HS-5 (cell line): ENCODE data around the gene BOLA2B.
"Not testable (repeated sequence)": the region's sequence is repeated elsewhere in the genome, so short reads cannot be mapped to it uniquely, and the experiment has no call there.

ENCODE experiments used
- DNase-seq: peaks from one replicate; pipeline ENCODE4 v3.0.0-alpha.2; 2012; ENCODE audit warnings: low read depth

The BOLA2B gene

DNA sequence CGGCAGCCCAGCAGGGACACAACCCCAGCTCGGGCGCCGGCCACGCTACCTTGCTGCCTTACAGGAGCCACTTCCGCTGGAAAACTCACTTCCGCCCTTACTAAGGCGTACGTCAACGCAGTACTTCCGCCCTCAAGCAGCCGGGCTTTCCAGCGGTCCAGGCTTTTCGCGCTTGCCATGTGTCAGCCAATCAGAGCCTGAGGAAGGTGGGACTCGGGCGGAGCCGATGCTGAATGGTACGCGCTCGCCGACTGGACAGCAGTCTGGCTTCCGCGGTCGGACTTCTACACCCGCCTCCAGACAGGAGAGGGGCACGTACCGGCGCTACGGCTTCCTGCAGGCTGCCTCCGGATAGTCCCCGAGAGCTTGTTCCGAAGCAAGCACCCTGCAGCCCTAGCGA is at the start of gene BOLA2B, which contains the start of gene SLX1A:
BOLA2B (minus strand) TSS at position 52 of the 400 bp plus-strand sequence. CDS start 71 bp downstream, outside the sequence.
SLX1A (plus strand) TSS at position 261 of the 400 bp plus-strand sequence. CDS start 210 bp downstream, outside the sequence.
- DNase-seq = not testable (repeated sequence)

DNA sequence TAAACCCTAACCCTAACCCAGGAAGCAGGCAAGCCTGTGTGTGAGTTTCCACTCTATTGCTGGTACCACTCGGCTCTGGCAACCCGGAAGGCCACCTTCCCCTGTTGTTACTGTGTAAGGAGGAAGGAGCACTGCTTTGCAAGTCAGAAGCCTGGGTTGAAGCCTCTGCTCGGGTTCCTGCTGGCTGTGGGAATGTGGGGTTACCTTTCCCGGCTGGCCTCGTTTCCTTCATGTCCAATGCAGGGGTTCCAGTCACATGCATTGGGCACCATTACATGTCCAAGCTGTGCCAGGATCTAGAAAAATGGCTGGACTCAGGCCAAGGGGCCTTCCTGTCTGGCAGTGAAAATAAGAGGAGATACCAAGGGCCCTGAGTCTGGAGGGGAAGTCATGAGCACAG is 23.6 kb upstream of the BOLA2B start:
- DNase-seq = not testable (repeated sequence)

DNA sequence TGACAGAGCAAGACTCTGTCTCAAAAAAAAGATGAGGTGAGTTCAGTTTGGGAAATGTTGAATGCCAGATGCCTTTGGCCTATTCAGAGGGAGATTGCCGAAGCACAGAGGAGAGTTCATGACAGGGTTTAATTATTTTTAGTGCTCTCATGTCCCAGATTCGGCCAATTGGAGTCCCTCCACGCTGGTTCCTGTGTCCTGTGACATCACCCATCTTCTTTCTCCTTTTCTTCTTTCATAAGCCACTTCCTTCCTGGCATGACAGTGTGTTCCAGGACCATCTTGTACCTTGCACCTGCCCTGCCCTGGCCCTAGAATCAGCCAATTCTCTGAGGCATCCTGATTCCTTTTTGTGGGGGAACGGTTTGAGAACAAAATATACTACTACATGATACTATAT is 17.9 kb upstream of the BOLA2B start:
- DNase-seq = not testable (repeated sequence)

DNA sequence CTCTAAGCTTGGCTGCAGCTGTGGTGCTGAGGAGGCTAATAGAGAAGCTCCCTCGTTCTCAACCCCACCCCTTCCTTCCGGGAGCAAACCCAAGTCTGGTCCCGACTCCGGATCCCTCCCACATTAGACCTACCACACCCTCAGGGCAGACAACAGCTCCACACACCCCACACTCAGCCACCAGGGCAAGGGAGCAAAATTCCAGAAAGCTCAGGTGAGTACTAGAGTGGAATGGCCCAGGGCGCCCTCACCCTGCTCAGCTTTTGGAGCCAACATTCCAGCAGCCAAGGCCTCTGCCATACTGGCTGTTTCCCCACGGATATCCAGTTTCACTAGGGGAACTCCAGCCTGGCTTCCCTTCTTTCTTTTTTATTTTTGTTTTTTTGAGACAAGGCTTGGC is 15.6 kb upstream of the BOLA2B start:
- DNase-seq = not testable (repeated sequence)

DNA sequence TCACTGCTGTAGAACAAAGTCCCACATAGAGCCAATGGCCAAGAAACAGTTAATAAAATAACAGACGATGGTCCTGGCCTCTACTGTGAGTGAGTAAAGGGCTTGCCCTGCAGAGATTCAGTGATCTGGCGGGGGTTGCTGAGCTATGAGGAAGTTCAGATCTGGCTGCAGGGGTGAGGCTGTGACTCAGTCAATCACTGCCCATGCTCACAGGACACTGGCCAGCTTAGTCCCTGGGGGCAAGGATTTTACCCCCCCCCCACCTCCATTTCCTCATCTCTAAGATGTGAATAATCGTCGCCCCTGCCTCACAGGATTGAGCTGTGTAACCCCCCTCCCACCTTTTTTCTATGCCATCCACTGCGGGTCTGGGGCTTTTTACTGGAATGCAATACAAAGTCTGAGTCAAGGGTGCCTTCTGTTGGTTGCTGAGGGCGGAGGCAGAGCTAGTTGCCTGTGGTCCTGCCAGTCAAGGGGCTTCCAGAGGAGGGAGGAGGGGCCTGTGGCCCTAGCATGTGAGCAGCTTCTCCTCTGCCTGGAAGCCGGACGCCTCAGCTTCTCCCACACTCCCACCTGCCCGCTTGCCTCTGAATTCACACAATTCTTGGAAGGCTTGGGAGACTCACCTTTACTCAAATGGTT is 13.7 kb upstream of the BOLA2B start:
- not testable (repeated sequence) for DNase-seq

DNA sequence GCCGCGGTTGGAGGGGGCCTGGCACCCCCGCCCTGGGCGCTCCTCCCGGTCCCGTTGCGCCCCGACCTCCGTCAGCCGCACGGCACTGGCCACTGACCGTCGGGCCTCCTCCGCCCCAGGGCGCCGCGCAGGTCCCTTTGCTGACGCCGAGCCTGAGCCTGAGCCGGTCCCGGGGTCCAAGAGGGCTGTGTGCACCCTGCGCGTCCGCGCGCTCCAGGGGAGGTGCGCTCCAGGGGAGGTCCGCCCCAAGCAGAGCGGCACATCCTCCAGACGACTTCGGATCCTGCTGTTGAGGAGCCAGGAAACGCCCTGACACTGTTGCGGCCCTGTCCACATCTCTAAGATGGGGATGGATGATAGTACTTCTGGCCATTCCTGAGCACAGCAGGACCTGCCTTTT is 12.8 kb upstream of the BOLA2B start:
- DNase-seq = not testable (repeated sequence)

DNA sequence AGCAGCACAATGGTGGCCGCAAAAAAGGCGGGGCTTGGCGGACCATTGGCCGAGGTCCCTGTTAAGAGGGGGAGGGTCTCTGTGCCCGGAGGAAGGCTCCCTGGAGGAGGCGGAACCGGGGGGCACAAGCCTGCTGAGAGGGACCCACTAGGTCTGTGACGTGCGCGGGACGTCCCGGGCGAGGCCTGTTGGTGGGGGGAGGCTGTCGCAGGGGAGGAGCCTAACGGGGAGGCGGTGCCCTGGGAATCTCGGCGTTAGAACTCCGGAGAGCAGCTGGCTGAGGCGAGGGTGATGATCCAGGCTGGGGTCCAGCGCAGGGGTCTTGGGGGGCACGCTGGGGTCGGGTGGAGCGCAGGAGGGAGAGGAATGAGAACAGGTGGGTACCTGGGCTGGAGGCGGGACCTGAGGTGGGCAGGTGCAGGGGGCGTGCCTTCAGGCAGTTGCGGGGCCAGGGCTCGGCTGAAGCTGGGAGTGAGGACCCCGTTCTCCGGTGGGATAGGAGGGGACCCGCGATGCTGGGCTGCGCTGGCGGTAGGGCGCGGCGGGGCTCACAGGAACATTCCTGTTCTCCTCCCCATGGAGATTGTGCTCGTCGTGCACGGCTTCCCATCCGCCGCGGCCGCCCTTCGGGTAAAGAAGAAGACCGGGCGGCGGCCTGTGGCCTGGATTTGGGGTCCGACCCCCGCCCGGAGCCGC is 12.2 kb upstream of the BOLA2B start:
- not testable (repeated sequence) for DNase-seq

DNA sequence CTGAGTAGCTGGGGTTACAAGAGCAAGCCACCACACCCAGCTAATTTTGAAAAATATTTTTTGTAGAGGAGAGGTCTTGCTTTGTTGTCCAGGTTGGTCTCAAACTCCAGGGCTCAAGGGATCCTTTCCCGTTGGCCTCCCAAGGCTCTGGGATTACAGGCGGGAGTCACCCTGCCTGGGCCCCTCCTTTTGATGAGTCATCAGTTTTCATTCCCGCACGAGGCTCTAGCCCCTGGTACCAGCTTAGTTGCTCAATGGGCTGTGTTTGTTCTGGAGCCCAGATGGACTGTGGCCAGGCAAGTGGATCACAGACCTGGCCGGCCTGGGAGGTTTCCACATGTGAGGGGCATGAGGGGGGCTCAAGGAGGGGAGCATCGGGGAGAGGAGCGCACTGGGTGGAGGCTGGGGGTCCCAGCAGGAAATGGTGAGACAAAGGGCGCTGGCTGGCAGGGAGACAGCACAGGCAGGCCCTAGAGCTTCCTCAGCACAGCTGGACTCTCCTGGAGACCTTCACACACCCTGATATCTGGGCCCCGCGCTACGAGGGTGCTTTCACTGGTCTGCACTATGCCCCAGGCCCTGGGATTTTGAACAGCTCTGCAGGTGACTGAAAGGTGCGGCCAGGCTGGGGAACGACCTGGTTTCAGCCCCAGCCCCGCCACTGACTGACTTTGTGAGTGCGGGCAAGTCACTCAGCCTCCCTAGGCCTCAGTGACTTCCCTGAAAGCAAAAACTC is 6.3 kb upstream of the BOLA2B start:
- not testable (repeated sequence) for DNase-seq

DNA sequence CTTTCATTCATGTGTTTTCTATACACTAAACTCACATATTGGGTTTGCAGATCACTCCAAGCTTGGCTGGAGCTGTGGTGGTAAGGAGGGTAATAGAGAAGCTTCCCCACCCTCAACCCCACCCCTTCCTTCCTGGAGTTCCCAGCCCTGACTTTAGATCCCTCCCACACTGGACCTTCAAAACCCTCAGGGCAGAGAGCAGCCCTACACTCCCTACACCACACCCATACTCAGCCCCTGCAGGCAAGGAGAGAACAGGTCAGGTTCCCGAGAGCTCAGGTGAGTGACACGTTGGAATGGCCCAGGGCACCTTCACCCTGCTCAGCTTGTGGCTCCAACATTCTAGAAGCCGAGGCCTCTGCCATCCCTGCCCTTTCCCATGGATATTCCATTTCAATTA is 5.6 kb upstream of the BOLA2B start, which contains the start of gene SULT1A3:
SULT1A3 (plus strand) TSS at position 207 of the 400 bp plus-strand sequence. CDS start 1,474 bp downstream, outside the sequence.
- not testable (repeated sequence) for DNase-seq

DNA sequence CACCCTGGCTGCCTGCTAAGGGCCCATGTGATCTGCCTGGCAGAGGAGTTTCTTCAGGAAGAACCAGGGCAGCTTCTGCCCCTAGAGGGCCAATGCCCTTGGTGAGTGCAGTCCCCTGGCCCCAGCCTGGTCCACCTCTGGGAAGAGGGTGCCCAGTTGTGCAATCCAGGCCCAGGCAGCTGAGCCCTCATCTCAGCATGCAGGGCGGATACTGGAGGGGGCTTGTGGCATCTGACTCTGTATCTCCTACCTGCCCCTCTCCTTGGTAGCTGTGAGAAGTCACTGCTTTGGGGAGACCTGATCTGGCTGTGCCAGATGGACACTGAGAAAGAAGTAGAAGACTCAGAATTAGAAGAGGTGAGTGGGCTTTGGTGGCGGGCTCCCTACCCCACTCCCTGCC is 3.5 kb upstream of the BOLA2B start:
- not testable (repeated sequence) for DNase-seq

DNA sequence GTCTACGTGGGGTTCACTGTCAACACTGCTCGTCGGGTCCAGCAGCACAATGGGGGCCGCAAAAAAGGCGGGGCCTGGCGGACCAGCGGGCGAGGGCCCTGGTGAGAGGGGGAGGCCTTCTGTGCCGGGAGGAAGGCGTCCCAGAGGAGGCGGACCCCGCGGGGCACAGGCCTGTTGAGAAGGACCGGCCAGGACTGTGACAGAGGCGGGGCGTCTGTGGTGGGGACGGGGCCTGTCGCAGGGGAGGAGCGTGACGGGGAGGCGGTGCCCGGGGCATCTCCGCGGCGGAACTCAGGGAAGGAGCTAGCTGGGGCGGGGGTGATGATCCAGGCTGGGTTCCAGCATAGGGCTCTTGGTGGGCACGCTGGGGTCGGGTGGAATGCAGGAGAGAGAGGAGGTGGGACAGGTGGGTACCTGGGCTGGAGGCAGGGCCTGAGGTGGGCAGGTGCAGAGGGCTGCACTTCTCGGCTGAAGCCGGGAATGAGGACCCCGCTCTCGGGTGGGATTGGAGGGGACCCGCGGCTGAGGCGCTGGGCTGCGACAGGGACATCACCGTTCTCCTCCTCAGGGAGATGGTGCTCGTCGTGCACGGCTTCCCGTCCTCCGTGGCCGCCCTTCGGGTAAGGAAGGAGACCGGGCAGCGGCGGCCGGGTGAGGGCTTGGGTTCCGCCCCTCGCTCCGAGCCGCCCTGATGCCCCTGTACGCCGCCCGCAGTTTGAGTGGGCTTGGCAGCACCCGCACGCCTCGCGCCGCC is 883 bp upstream of the BOLA2B start:
- DNase-seq = not testable (repeated sequence)

DNA sequence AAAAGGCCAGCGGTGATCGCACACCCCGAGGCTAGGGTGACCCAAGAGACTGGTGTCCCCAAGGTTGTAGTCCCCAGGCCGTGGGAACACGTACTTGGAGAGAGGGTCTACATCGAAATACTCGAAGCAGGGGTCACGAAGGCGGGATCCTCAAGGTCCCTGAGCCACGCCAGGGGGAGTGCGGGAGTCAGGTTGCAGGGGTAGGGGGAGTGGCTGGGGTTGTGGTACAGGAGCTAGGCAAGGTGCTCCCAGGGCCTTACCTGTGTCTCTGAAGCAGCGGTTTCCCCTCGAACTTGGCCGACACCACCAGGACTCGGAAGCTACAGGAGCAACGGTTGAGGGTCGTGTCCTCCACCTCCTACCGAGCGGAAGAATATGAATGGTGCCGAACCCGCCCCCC is 368 bp downstream of the BOLA2B start:
- not testable (repeated sequence) for DNase-seq

DNA sequence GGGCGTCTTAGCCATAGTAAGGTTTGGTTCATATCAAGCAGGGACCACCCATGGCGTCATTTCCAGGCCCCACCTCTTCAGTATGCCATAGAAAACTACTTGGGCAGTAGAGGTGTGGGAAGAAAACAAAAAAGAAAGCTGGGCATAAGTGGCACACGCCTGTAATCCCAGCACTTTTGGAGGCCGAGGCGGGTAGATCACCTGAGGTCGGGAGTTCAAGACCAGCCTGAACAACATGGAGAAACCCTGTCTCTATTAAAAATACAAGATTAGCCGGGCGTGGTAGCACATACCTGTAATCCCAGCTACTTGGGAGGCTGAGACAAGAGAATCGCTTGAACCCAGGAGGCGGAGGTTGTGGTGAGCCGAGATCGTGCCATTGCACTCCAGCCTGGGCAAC is 2.3 kb downstream of the BOLA2B start:
- DNase-seq = not testable (repeated sequence)

DNA sequence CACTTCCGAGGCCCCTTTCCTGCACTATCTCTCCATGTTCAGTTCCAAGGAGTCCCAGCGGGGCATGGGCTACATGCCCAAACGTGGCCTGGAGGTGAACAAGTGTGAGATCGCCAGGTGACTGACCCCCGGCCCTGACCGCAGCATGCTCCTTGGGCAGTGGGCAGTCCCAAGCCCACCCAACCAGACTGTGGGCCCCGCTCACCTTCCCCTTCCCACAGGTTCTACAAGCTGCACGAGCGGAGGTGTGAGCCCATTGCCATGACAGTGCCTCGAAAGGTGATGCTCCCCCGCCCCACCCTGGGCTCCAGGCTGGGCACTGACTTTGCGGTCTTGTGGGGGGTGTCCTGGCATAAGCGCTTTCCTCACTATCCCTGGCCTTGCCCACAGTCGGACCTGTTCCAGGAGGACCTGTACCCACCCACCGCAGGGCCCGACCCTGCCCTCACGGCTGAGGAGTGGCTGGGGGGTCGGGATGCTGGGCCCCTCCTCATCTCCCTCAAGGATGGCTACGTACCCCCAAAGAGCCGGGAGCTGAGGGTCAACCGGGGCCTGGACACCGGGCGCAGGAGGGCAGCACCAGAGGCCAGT is 5.4 kb downstream of the BOLA2B start:
- DNase-seq = no peak

DNA sequence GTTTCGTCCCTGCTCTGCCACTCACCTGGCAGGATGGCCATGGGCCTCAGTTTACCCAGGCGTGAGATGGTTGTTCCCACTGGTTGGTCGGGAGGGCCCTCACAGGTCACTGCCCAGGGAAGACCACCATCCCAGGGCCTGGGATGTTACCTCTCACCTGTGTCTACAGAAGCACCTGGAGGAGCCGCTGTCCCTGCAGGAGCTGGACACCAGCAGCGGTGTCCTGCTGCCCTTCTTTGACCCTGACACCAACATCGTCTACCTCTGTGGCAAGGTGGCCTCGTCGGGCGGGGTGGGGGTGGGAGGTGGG is 6.0 kb downstream of the BOLA2B start:
- no peak for DNase-seq

DNA sequence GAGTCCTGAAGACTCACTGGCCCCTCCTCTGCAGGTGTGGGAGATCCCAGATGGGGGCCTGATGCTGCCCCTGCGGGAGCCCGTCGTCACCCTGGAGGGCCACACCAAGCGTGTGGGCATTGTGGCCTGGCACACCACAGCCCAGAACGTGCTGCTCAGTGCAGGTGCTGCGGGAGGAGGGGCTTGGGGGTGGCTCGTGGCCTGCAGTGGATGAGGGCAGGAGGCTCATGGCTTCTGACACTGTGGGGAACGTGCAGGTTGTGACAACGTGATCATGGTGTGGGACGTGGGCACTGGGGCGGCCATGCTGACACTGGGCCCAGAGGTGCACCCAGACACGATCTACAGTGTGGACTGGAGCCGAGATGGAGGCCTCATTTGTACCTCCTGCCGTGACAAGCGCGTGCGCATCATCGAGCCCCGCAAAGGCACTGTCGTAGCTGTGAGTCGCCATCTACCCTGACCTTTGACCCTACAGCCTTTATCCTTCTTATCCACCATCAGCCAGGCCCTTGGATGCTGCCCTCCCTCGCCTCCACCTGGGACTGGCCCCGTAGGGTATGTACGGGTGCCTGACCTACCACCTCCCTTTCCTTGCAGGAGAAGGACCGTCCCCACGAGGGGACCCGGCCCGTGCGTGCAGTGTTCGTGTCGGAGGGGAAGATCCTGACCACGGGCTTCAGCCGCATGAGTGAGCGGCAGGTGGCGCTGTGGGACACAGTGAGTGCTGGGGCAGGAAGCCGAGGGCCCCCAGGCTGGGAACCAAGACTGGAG is 6.5 kb downstream of the BOLA2B start:
- DNase-seq = no peak

DNA sequence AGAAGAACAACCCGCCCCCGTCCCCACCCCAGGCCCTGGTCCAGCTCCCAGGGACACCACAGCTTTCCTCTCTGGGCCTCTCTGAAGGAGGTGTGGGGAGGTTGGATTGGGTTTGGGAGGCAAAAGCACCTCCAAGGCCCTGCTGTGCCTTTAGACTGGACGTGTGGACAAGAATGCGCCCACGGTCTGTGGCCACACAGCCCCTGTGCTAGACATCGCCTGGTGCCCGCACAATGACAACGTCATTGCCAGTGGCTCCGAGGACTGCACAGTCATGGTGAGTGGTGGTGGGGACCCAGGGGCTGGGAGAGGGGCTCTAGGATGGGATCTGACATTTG is 7.1 kb downstream of the BOLA2B start:
- no peak for DNase-seq

DNA sequence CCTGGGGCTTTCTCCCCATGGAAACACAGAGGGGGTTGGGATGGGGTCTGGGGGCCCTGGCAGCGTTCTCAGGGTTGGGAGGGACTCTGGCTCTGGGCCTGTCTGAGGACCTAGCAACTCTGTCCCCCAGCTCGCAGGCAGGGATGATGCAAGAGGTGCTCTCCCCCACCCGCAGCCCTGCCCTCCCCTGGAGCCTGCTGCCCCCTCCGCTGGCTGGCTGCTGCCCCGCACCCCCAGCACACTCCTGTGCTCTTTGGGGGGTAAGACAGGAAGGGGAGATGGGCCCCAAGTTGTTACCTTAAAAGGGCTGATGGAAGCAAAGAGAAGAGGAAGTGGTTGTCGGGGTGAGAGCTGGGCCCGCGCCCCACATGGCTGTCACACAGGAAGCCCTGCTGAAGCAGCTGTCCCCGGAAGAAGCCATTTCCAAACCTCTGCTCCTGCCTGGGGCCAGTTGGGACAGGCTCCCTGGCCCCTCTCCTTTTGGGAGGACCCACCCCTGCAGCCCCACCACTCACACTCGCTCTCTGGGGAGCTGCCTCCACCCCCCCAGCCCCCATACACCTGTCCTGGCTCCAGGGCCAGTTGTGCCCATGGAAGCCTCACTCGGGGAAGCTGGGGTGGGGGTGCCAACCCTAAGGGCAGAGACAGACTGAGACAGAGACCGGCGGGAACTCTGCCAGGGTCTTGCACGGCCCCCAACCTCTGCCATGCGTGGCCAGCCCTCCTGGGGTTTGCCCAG is 7.6 kb downstream of the BOLA2B start:
- no peak for DNase-seq

DNA sequence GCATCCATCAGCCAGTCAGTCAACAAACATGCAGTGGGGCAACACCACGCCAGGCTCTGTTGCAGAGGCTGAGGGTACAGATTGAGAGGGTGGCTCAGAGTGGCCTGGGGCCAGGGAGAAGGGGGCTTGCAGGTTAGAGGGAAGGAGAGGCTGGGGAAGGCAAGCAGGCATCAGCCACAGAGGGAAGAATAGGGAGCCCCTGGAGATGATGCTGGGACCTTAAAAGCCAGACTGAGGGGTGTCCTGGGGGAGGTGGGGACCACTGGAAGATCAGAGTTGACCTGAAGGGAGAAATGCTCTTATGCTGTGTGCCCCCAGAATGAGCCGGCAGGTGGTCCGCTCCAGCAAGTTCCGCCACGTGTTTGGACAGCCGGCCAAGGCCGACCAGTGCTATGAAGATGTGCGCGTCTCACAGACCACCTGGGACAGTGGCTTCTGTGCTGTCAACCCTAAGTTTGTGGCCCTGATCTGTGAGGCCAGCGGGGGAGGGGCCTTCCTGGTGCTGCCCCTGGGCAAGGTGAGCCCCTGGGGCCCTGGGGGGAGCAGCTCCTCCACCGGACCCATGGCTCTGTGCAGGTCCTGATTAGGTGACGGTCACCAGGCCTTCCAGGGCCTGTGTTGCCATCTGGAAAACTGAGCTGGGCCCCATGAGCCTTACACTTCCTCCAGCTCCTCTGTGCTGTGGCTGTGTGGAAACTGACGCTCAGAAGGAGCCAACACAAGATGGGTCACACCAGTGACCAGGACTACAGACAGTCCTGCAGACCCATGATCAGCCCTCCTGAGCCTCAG is 8.4 kb downstream of the BOLA2B start:
- DNase-seq = no peak
